Measurements from ENCODE around the gene AKR1C1. TPM values are rescaled to one million over a fixed set of nuclear protein-coding genes. Genes with fewer than 3 reads are reported as not detected.
"Not testable (repeated sequence)": the region's sequence is repeated elsewhere in the genome, so short reads cannot be mapped to it uniquely, and the experiment has no call there.

AKR1C1 gene
- total RNA-seq, 1 experiment from 2014 or later: 0.31 TPM

- H3K27ac ChIP-seq (ENCODE audit: low read length): no peak overlapping the region
- no peaks in the 10 kb centered on the region for H3K36me3 ChIP-seq (ENCODE audit: control insufficient read depth, insufficient read depth, low read length)
- no peaks in the 10 kb centered on the region for H3K9me3 ChIP-seq (ENCODE audit: control insufficient read depth, insufficient read depth, low read depth, low read length)
- ChIA-PET CTCF (no interaction called here), POLR2A (no interaction called here)
- H3K27me3 ChIP-seq (ENCODE audit: control insufficient read depth, insufficient read depth, low read length): no peaks in the 10 kb centered on the region
- H3K4me1 ChIP-seq (ENCODE audit: control insufficient read depth, insufficient read depth, low read length): no peaks in the 10 kb centered on the region
- no TSS peak for BruUV-seq (replicated peaks)
- no peak overlapping the region for H3K4me3 ChIP-seq (ENCODE audit: low read depth in 2 of 2, low read length in 2 of 2)
- no peak for ATAC-seq
- TF ChIP-seq SIN3A (IDR thresholded peaks at IDR 0.05; ENCODE audit: borderline replicate concordance, insufficient read depth, low read depth, low read length) (no peak), TCF7L2 (IDR thresholded peaks at IDR 0.05; ENCODE audit: low read depth, low read length) (no peak), REST (IDR thresholded peaks at IDR 0.05; ENCODE audit: insufficient read depth in 1 of 2, low read depth in 2 of 2, low read length in 1 of 2) (no peak), CTCF (IDR thresholded peaks at IDR 0.05) (no peak), POLR2AphosphoS5 (IDR thresholded peaks at IDR 0.05; ENCODE audit: low read depth, low read length) (no peak)
- intact Hi-C loops (cut with micrococcal nuclease; ENCODE audit: unreplicated experiment) (no loop called here), in situ Hi-C loops (cut with HindIII; ENCODE audit: low pct_unique_long_range_greater_than_20kb, low sequenced_read_pairs) (no loop called here)
- no peak for DNase-seq (ENCODE audit: low read depth, low spot score)
Measured at GRCh38 chr10:4984971-4985594, 21.9 kb downstream of the AKR1C1 start.

- H3K27ac ChIP-seq (ENCODE audit: low read length); CTCF ChIA-PET; POLR2A ChIA-PET; H3K4me3 ChIP-seq (ENCODE audit: low read depth in 2 of 2, low read length in 2 of 2); H3K4me1 ChIP-seq (ENCODE audit: control insufficient read depth, insufficient read depth, low read length); H3K36me3 ChIP-seq (ENCODE audit: control insufficient read depth, insufficient read depth, low read length); ATAC-seq; in situ Hi-C loops (cut with HindIII; ENCODE audit: low pct_unique_long_range_greater_than_20kb, low sequenced_read_pairs); intact Hi-C loops (cut with micrococcal nuclease; ENCODE audit: unreplicated experiment); DNase-seq (ENCODE audit: low read depth, low spot score); H3K9me3 ChIP-seq (ENCODE audit: control insufficient read depth, insufficient read depth, low read depth, low read length); H3K27me3 ChIP-seq (ENCODE audit: control insufficient read depth, insufficient read depth, low read length); BruUV-seq (replicated peaks): not testable (repeated sequence)
Measured at GRCh38 chr10:4988000-4988641, 24.9 kb downstream of the AKR1C1 start.

GRCh38 chr10:4990217-4990616 is 27.0 kb downstream of the AKR1C1 start:
- H3K36me3 ChIP-seq (ENCODE audit: control insufficient read depth, insufficient read depth, low read length): no peaks in the 10 kb centered on the region
- no peaks in the 10 kb centered on the region for H3K27me3 ChIP-seq (ENCODE audit: control insufficient read depth, insufficient read depth, low read length)
- no peaks in the 10 kb centered on the region for H3K9me3 ChIP-seq (ENCODE audit: control insufficient read depth, insufficient read depth, low read depth, low read length)
- ChIA-PET CTCF (no interaction called here), POLR2A (no interaction called here)
- no peak for TF ChIP-seq REST (IDR thresholded peaks at IDR 0.05; ENCODE audit: insufficient read depth in 1 of 2, low read depth in 2 of 2, low read length in 1 of 2)
- no peak for TF ChIP-seq TCF7L2 (IDR thresholded peaks at IDR 0.05; ENCODE audit: low read depth, low read length)
- TF ChIP-seq CTCF (IDR thresholded peaks at IDR 0.05): no peak
- TF ChIP-seq POLR2AphosphoS5 (IDR thresholded peaks at IDR 0.05; ENCODE audit: low read depth, low read length): no peak
- BruUV-seq (replicated peaks): no TSS peak
- no peaks in the 10 kb centered on the region for H3K4me1 ChIP-seq (ENCODE audit: control insufficient read depth, insufficient read depth, low read length)
- H3K4me3 ChIP-seq (ENCODE audit: low read depth in 2 of 2, low read length in 2 of 2): no peak overlapping the region
- in situ Hi-C loops (cut with HindIII; ENCODE audit: low pct_unique_long_range_greater_than_20kb, low sequenced_read_pairs) (no loop called here), intact Hi-C loops (cut with micrococcal nuclease; ENCODE audit: unreplicated experiment) (no loop called here)
- no peak for ATAC-seq
- no peak overlapping the region for H3K27ac ChIP-seq (ENCODE audit: low read length)
- DNase-seq (ENCODE audit: low read depth, low spot score): no peak

All from Panc1 (cell line).